ENCODE data around the gene OOSP3.
"Not testable (repeated sequence)": the region's sequence is repeated elsewhere in the genome, so short reads cannot be mapped to it uniquely, and the experiment has no call there.

Gene OOSP3

DNA sequence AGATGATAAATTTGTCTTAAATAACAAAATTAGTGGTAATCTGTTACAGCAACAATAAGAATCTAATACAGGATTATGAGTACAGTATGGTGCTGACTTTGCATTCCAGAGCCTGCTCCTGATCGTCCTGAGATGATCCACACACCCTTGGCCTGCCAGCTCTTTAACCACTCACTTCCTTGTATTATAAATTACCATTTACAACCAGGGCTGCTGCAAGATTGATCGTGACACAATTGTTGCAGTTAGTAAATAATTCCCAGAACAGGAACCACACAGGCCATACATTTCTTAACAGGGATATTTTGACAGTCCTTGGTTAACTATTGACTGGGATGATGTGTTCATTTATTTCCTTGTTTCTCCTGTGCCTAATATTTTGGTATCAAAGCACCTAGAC is 29.5 kb upstream of the OOSP3 start:
- Histone ChIP-seq H3K4me1 (ENCODE audit: control insufficient read depth, insufficient read depth, low read length, poor library complexity, severe bottlenecking) (no peaks in the 10 kb centered on the region), H3K4me3 (ENCODE audit: insufficient read depth, low read depth, low read length, poor library complexity, severe bottlenecking) (no peak overlapping the region), H3K36me3 (ENCODE audit: control insufficient read depth, insufficient read depth, low read length) (no peaks in the 10 kb centered on the region), H3K9me3 (ENCODE audit: control insufficient read depth, low read length) (no peaks in the 10 kb centered on the region), H3K27me3 (replicated peaks; ENCODE audit: control insufficient read depth, insufficient read depth, low read length, poor library complexity, severe bottlenecking) (no peaks in the 10 kb centered on the region), H3K27ac (ENCODE audit: insufficient read depth, low read length, poor library complexity, severe bottlenecking) (no peak overlapping the region)
- DNase-seq: no peak

DNA sequence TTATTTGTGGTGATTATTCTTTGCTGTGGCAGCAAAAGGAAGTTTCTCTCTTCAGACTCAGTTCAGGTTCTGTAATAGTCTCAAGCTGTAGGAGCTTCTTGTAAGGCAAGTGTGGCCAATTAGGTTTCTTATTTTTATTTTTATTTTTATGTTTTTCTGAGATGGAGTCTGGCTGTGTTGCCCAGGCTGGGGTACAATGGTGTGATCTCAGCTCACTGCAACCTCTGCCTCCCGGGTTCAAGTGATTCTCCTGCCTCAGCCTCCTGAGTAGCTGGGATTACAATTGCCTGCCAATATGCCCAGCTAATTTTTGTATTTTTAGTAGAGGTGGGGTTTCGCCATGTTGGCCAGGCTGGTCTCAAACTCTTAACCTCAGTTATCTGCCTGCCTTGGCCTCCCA is 29.0 kb upstream of the OOSP3 start:
- H3K4me1 ChIP-seq (ENCODE audit: control insufficient read depth, insufficient read depth, low read length, poor library complexity, severe bottlenecking); H3K4me3 ChIP-seq (ENCODE audit: insufficient read depth, low read depth, low read length, poor library complexity, severe bottlenecking); H3K9me3 ChIP-seq (ENCODE audit: control insufficient read depth, low read length); DNase-seq; H3K27me3 ChIP-seq (replicated peaks; ENCODE audit: control insufficient read depth, insufficient read depth, low read length, poor library complexity, severe bottlenecking); H3K27ac ChIP-seq (ENCODE audit: insufficient read depth, low read length, poor library complexity, severe bottlenecking); H3K36me3 ChIP-seq (ENCODE audit: control insufficient read depth, insufficient read depth, low read length): not testable (repeated sequence)

DNA sequence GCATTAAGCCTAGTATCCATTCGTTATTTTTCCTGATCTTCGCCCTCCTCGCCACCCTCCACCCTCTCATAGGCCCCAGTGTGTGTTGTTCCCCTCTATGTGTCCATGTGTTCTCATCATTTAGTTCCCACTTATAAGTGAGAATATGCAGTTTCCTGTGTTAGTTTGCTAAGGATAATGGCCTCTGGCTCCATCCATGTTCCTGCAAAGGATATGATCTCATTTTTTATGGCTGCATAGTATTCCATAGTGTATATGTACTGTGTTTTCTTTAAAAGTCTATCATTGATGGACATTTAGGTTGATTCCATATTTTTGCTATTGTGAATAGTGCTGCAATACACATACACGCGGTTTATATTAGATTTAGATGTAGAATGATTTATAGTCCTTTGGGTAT is 27.2 kb upstream of the OOSP3 start:
- not testable (repeated sequence) for H3K27ac ChIP-seq (ENCODE audit: insufficient read depth, low read length, poor library complexity, severe bottlenecking); H3K27me3 ChIP-seq (replicated peaks; ENCODE audit: control insufficient read depth, insufficient read depth, low read length, poor library complexity, severe bottlenecking); H3K9me3 ChIP-seq (ENCODE audit: control insufficient read depth, low read length); H3K4me3 ChIP-seq (ENCODE audit: insufficient read depth, low read depth, low read length, poor library complexity, severe bottlenecking); H3K4me1 ChIP-seq (ENCODE audit: control insufficient read depth, insufficient read depth, low read length, poor library complexity, severe bottlenecking); DNase-seq; H3K36me3 ChIP-seq (ENCODE audit: control insufficient read depth, insufficient read depth, low read length)

DNA sequence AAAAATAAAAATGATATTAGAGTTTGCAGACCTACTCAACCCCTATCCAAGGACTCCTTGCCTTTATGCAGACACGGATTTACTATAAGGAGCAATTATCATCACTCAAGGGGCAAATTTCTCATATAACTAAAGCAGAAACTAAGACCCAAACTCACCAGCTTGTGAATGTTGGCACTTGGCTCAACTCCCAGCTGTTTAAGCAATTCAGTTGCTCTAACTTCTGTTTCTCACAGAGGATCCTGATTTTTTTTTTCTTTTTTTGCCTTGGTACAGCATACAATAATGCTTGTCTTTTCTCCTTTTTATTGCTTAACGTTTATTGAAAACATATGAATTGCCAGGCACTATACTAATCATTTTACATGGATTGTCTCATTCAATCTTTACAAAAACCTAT is 23.7 kb upstream of the OOSP3 start:
- Histone ChIP-seq H3K27ac (ENCODE audit: insufficient read depth, low read length, poor library complexity, severe bottlenecking) (no peak overlapping the region), H3K36me3 (ENCODE audit: control insufficient read depth, insufficient read depth, low read length) (no peaks in the 10 kb centered on the region), H3K27me3 (replicated peaks; ENCODE audit: control insufficient read depth, insufficient read depth, low read length, poor library complexity, severe bottlenecking) (no peaks in the 10 kb centered on the region), H3K4me1 (ENCODE audit: control insufficient read depth, insufficient read depth, low read length, poor library complexity, severe bottlenecking) (no peaks in the 10 kb centered on the region), H3K4me3 (ENCODE audit: insufficient read depth, low read depth, low read length, poor library complexity, severe bottlenecking) (no peak overlapping the region), H3K9me3 (ENCODE audit: control insufficient read depth, low read length) (no peaks in the 10 kb centered on the region)
- no peak for DNase-seq

DNA sequence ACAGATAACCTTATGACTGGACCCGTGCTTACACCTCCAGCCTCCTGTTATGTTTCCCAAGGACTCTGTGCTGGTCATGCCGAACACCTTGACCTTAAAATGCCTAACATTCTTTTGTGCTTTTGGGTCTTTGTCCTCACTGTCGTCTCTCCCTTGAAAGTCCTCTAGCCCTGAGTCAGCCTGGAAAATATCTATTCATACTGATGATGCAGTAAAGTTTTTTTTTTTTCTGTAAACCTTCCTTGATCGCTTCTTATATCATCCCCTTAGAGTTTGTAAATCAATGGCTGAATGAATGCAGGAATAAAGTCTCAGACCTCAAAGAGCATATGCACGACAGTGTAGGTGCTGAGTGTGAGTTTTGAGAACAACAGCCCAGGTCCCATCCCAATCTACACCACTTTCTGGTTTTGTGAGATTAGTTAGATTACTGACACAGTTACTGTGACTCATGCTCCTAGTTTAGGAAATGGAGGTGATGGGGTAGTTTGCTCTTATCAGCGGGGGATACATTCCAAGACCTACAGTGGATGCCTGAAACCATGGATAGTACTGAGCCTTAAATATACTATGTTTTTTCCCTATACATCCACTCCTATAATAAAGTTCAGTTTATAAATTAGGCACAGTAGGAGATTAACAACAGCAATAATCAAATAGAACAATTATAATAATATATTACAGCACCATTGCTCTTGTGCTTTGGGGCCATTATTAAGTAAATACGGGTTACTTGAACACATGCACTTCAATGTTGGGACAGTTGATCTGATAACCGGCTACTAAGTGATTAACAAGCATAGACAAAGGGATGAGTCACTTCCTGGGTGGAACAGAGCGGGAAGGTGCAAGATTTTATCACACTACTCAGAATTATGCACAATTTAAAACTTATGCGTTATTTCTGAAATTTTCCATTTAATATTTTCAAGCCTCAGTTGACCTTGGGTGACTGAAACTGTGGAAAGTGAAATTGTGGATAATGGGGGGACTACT is 20.8 kb upstream of the OOSP3 start:
- Histone ChIP-seq H3K27me3 (replicated peaks; ENCODE audit: control insufficient read depth, insufficient read depth, low read length, poor library complexity, severe bottlenecking) (no peaks in the 10 kb centered on the region), H3K4me3 (ENCODE audit: insufficient read depth, low read depth, low read length, poor library complexity, severe bottlenecking) (no peak overlapping the region), H3K4me1 (ENCODE audit: control insufficient read depth, insufficient read depth, low read length, poor library complexity, severe bottlenecking) (no peaks in the 10 kb centered on the region), H3K36me3 (ENCODE audit: control insufficient read depth, insufficient read depth, low read length) (no peaks in the 10 kb centered on the region), H3K9me3 (ENCODE audit: control insufficient read depth, low read length) (no peaks in the 10 kb centered on the region), H3K27ac (ENCODE audit: insufficient read depth, low read length, poor library complexity, severe bottlenecking) (no peak overlapping the region)
- peak in 1 of 3 donors; percentile 4 for DNase-seq

DNA sequence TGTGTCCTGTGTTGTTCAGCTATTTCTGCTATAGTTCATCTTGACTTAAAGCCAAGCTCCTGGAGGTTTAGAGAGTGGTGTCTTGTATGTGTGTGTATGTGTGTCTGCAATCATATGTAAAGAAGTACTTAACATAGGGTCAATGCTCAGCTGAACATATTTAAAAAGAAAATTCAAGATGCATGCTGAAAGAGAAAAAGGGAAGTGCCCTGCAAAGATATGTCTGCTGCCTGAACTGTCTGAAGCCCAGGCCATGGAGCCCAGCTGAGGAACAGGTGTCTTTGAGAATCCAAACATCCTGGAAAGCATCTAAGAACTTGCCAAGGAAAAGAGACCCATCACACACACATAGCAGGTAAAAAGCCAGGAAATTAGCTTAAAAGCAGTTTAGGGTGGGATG is 18.9 kb upstream of the OOSP3 start:
- no peaks in the 10 kb centered on the region for H3K4me1 ChIP-seq (ENCODE audit: control insufficient read depth, insufficient read depth, low read length, poor library complexity, severe bottlenecking)

DNA sequence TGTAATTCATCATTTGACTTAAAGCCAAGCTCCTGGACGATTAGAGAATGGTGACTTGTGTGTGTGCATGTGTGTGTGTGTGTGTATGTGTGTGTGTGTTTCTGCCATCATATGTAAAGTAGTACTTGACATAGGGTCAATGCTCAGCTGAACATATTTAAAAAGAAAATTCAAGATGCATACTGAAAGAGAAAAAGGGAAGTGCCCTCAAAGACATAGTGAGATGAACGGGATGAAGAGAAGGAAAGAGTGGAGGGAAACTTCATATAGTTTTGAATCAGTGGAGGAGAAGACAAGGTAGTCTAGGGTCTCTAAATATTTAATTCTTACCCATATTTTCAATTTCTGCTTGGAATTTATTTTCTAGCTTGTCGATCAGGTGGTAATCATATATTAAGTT is 16.3 kb upstream of the OOSP3 start:
- H3K27me3 ChIP-seq (replicated peaks; ENCODE audit: control insufficient read depth, insufficient read depth, low read length, poor library complexity, severe bottlenecking): no peaks in the 10 kb centered on the region
- no peak overlapping the region for H3K4me3 ChIP-seq (ENCODE audit: insufficient read depth, low read depth, low read length, poor library complexity, severe bottlenecking)
- no peak for DNase-seq
- no peaks in the 10 kb centered on the region for H3K36me3 ChIP-seq (ENCODE audit: control insufficient read depth, insufficient read depth, low read length)
- no peak overlapping the region for H3K27ac ChIP-seq (ENCODE audit: insufficient read depth, low read length, poor library complexity, severe bottlenecking)
- no peaks in the 10 kb centered on the region for H3K4me1 ChIP-seq (ENCODE audit: control insufficient read depth, insufficient read depth, low read length, poor library complexity, severe bottlenecking)
- no peaks in the 10 kb centered on the region for H3K9me3 ChIP-seq (ENCODE audit: control insufficient read depth, low read length)

More for the DNA sequence above, 18.9 kb upstream of the OOSP3 start:
- Histone ChIP-seq H3K27me3 (replicated peaks; ENCODE audit: control insufficient read depth, insufficient read depth, low read length, poor library complexity, severe bottlenecking) (no peaks in the 10 kb centered on the region), H3K27ac (ENCODE audit: insufficient read depth, low read length, poor library complexity, severe bottlenecking) (no peak overlapping the region), H3K9me3 (ENCODE audit: control insufficient read depth, low read length) (no peaks in the 10 kb centered on the region), H3K36me3 (ENCODE audit: control insufficient read depth, insufficient read depth, low read length) (no peaks in the 10 kb centered on the region), H3K4me3 (ENCODE audit: insufficient read depth, low read depth, low read length, poor library complexity, severe bottlenecking) (no peak overlapping the region)
- no peak for DNase-seq

DNA sequence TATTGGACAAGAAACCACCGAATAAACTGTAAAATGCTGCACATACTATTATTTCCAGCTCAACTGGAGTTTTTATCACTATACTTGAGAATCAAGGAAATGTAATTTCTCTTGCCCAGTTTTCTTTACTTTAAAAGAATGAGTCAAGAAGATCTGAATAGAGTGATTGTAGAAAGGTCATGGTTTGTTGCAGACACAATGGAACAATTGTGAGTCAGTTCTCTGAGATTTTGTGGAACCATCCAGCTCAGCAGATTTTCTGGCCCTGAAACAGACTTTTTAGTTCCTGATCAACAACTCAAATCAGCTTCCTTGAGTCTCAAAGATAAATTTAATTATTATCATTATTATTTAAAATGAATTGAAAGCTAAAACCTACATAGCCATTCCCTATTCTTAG is 13.6 kb upstream of the OOSP3 start:
- H3K4me1 ChIP-seq (ENCODE audit: control insufficient read depth, insufficient read depth, low read length, poor library complexity, severe bottlenecking): no peaks in the 10 kb centered on the region
- no peaks in the 10 kb centered on the region for H3K9me3 ChIP-seq (ENCODE audit: control insufficient read depth, low read length)
- H3K27ac ChIP-seq (ENCODE audit: insufficient read depth, low read length, poor library complexity, severe bottlenecking): no peak overlapping the region
- no peaks in the 10 kb centered on the region for H3K27me3 ChIP-seq (replicated peaks; ENCODE audit: control insufficient read depth, insufficient read depth, low read length, poor library complexity, severe bottlenecking)
- no peaks in the 10 kb centered on the region for H3K36me3 ChIP-seq (ENCODE audit: control insufficient read depth, insufficient read depth, low read length)
- no peak for DNase-seq
- no peak overlapping the region for H3K4me3 ChIP-seq (ENCODE audit: insufficient read depth, low read depth, low read length, poor library complexity, severe bottlenecking)

DNA sequence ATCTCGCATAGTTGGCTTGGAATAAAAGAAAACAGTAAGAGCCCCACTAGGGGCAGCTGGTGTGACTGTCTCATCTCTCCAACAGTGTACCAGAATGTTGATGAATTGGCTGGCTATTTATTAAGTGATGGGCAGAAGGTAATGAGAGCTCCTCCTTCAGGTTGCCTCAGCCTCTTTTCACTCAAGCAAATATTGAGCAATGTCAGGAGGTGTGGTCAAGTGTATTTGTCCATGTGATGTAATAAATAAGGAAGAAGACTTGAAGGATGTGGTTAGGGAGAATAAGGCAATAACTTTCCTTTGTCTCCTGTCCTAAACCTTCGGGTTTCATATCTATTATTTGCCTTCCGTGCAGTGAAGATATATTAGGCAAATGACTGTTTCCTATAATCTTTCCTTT is 12.2 kb upstream of the OOSP3 start, which contains the start of gene TCN1:
TCN1 (minus strand) TSS at position 91 of the 400 bp plus-strand sequence; CDS start at position 74, 17 bp downstream.
- no peaks in the 10 kb centered on the region for H3K4me1 ChIP-seq (ENCODE audit: control insufficient read depth, insufficient read depth, low read length, poor library complexity, severe bottlenecking)
- H3K27me3 ChIP-seq (replicated peaks; ENCODE audit: control insufficient read depth, insufficient read depth, low read length, poor library complexity, severe bottlenecking): no peaks in the 10 kb centered on the region
- no peak within 1 kb of the TSS for H3K27ac ChIP-seq (ENCODE audit: insufficient read depth, low read length, poor library complexity, severe bottlenecking)
- no peak within 1 kb of the TSS for H3K4me3 ChIP-seq (ENCODE audit: insufficient read depth, low read depth, low read length, poor library complexity, severe bottlenecking)
- DNase-seq: no peak
- H3K36me3 ChIP-seq (ENCODE audit: control insufficient read depth, insufficient read depth, low read length): no peaks in the 10 kb centered on the region
- no peaks in the 10 kb centered on the region for H3K9me3 ChIP-seq (ENCODE audit: control insufficient read depth, low read length)

DNA sequence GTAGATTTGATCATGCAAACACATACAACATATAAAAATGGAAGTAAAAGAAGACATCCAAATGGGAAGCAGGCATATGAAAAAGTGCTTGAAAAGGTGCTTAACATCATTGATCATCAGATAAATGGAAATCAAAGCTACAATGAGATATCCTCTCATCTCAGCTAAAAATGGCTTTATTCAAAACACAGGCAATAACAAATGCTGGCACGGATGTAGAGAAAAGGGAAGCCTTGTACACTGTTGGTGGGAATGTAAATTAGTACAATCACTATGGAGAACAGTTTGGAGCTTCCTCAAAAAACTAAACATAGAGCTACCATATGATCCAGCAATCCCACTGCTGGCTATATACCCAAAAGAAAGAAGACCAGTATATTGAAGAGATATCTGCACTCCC is 11.7 kb upstream of the OOSP3 start:
- H3K9me3 ChIP-seq (ENCODE audit: control insufficient read depth, low read length): no peaks in the 10 kb centered on the region
- H3K4me3 ChIP-seq (ENCODE audit: insufficient read depth, low read depth, low read length, poor library complexity, severe bottlenecking): no peak overlapping the region
- no peaks in the 10 kb centered on the region for H3K36me3 ChIP-seq (ENCODE audit: control insufficient read depth, insufficient read depth, low read length)
- H3K4me1 ChIP-seq (ENCODE audit: control insufficient read depth, insufficient read depth, low read length, poor library complexity, severe bottlenecking): no peaks in the 10 kb centered on the region
- no peak overlapping the region for H3K27ac ChIP-seq (ENCODE audit: insufficient read depth, low read length, poor library complexity, severe bottlenecking)
- H3K27me3 ChIP-seq (replicated peaks; ENCODE audit: control insufficient read depth, insufficient read depth, low read length, poor library complexity, severe bottlenecking): no peaks in the 10 kb centered on the region
- DNase-seq: no peak

All from effector memory CD4-positive, alpha-beta T cell (primary cell).